ENCODE results near the gene PRAMEF1.
"Not testable (repeated sequence)": the region's sequence is repeated elsewhere in the genome, so short reads cannot be mapped to it uniquely, and the experiment has no call there.

Gene PRAMEF1

GRCh38 chr1:12798911-12799310, 7.7 kb downstream of the PRAMEF1 start:
- DNase-seq (ENCODE audit: low read depth) = peak; percentile 51
- TF ChIP-seq, protein P1, sequence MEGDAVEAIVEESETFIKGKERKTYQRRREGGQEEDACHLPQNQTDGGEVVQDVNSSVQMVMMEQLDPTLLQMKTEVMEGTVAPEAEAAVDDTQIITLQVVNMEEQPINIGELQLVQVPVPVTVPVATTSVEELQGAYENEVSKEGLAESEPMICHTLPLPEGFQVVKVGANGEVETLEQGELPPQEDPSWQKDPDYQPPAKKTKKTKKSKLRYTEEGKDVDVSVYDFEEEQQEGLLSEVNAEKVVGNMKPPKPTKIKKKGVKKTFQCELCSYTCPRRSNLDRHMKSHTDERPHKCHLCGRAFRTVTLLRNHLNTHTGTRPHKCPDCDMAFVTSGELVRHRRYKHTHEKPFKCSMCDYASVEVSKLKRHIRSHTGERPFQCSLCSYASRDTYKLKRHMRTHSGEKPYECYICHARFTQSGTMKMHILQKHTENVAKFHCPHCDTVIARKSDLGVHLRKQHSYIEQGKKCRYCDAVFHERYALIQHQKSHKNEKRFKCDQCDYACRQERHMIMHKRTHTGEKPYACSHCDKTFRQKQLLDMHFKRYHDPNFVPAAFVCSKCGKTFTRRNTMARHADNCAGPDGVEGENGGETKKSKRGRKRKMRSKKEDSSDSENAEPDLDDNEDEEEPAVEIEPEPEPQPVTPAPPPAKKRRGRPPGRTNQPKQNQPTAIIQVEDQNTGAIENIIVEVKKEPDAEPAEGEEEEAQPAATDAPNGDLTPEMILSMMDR (conservative IDR thresholded peaks at IDR 0.05; ENCODE audit: low read length) = no peak
- no peak overlapping the region for H3K4me3 ChIP-seq (ENCODE audit: low read length)

GRCh38 chr1:12799730-12800129, 8.5 kb downstream of the PRAMEF1 start:
- no peak overlapping the region for H3K4me3 ChIP-seq (ENCODE audit: low read length)
- TF ChIP-seq, protein P1 (conservative IDR thresholded peaks at IDR 0.05; ENCODE audit: low read length) = no peak
- no peak for DNase-seq (ENCODE audit: low read depth)

DNA sequence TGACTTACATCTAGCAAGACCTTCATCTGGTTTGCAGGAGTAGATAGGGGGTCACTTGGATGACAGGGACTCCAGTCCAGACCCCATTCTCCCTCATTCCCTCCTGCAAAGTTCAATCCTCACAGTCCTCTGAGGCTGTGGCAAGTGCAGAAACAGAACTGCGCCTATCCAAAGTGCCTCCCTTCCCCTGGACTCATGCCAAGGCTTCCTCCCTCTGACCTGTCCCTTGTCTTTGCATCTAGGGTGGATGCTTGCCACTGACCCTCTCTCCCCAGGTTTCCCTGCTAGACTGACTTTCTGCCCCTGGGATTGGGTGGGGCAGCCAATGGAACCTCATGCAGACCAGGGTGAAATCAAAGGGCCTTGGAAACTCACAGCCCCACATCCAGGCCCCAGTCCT, 18.7 kb downstream of the PRAMEF1 start:
- DNase-seq (ENCODE audit: low read depth) = no peak
- TF ChIP-seq, protein P1 (conservative IDR thresholded peaks at IDR 0.05; ENCODE audit: low read length) = no peak
- no peak overlapping the region for H3K4me3 ChIP-seq (ENCODE audit: low read length)

- TF ChIP-seq, protein P1 (conservative IDR thresholded peaks at IDR 0.05; ENCODE audit: low read length) = no peak
- H3K4me3 ChIP-seq (ENCODE audit: low read length) = no peak overlapping the region
- peak; percentile 78 for DNase-seq (ENCODE audit: low read depth)
Observed at GRCh38 chr1:12810691-12811408, 19.7 kb downstream of the PRAMEF1 start.

- DNase-seq (ENCODE audit: low read depth) = peak; percentile 46
- H3K4me3 ChIP-seq (ENCODE audit: low read length) = no peak overlapping the region
- TF ChIP-seq, protein P1 (conservative IDR thresholded peaks at IDR 0.05; ENCODE audit: low read length) = no peak
Observed at GRCh38 chr1:12811409-12811784, 20.2 kb downstream of the PRAMEF1 start.

DNA sequence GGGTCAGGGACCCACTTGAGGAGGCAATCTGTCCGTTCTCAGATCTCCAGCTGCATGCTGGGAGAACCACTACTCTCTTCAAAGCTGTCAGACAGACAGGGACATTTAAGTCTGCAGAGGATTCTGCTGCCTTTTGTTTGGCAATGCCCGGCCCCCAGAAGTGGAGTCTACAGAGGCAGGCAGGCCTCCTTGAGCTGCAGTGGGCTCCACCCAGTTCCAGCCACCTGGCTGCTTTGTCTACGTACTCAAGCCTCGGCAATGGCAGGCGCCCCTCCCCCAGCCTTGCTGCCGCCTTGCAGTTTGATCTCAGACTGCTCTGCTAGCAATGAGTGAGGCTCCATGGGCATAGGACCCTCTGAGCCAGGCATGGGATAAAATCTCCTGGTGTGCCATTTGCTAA, 27.9 kb downstream of the PRAMEF1 start:
- not testable (repeated sequence) for H3K4me3 ChIP-seq (ENCODE audit: low read length); DNase-seq (ENCODE audit: low read depth)

DNA sequence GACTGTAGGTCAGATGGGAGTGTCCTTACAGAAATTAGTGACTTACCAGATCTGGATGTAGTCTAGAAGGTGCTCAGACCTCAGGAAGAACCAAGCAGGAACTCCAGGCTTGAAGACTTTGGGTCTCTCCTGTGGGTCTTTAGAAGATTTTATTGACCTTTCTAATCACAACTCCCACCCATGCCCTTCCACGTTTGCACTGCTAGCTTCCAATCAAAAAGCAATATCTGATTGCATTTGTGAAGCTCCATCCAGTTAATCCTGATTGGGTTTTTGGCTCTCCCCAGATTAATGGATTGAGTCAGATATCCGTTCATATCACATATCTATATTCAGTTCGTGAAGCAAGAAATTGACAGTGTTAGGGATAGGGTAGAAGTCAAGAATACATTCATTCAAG, 40.1 kb downstream of the PRAMEF1 start, which contains the start of gene PRAMEF11:
PRAMEF11 (minus strand) TSS at position 101 of the 400 bp plus-strand sequence. CDS start 2,621 bp downstream, outside the sequence.
- not testable (repeated sequence) for DNase-seq (ENCODE audit: low read depth); H3K4me3 ChIP-seq (ENCODE audit: low read length)

- DNase-seq (ENCODE audit: low read depth) = not testable (repeated sequence)
Observed at GRCh38 chr1:12833251-12833650, 42.1 kb downstream of the PRAMEF1 start.

More at GRCh38 chr1:12833251-12833650, 42.1 kb downstream of the PRAMEF1 start:
- not testable (repeated sequence) for H3K4me3 ChIP-seq (ENCODE audit: low read length)

Data from AG10803 (cell line).